IPS-18c (cell line): Measurements from ENCODE around the gene MS4A14.
"Not testable (repeated sequence)": the region's sequence is repeated elsewhere in the genome, so short reads cannot be mapped to it uniquely, and the experiment has no call there.

Experiments used
- H3K4me3 ChIP-seq: 2 replicates; pipeline ENCODE4 v1.7.0; 2013; ENCODE audit warnings: low read depth, mild to moderate bottlenecking, low read length, moderate library complexity; ENCODE audit not compliant: insufficient read depth
- H3K9me3 ChIP-seq: one replicate; pipeline ENCODE4 v1.6.1; 2013; ENCODE audit warnings: mild to moderate bottlenecking, low read length, moderate library complexity; ENCODE audit not compliant: control insufficient read depth, insufficient read depth

The MS4A14 gene

GRCh38 chr11:60451185-60451584 is 54.9 kb downstream of the MS4A14 start:
- H3K4me3 ChIP-seq: not testable (repeated sequence)

GRCh38 chr11:60454212-60454611 is 58.0 kb downstream of the MS4A14 start:
- no peak overlapping the region for H3K4me3 ChIP-seq
- no peaks in the 10 kb centered on the region for H3K9me3 ChIP-seq

More at GRCh38 chr11:60451185-60451584, 54.9 kb downstream of the MS4A14 start:
- H3K9me3 ChIP-seq: not testable (repeated sequence)

- Histone ChIP-seq H3K9me3 (no peaks in the 10 kb centered on the region), H3K4me3 (no peak within 1 kb of the TSS)
Measured at GRCh38 chr11:60455531-60456042, 59.3 kb downstream of the MS4A14 start, which contains the start of gene MS4A1. Gene MS4A1 (plus strand): TSS chr11:60455847. CDS start chr11:60462375, 6,528 bp downstream.

GRCh38 chr11:60457576-60457975 is 61.3 kb downstream of the MS4A14 start:
- Histone ChIP-seq H3K9me3 (no peaks in the 10 kb centered on the region), H3K4me3 (no peak overlapping the region)

GRCh38 chr11:60459345-60459744 is 63.1 kb downstream of the MS4A14 start:
- no peaks in the 10 kb centered on the region for H3K9me3 ChIP-seq
- no peak overlapping the region for H3K4me3 ChIP-seq
